Prostate gland (tissue), 2 donors: Measurements from ENCODE around the gene PTPRM.

Experiments used
- CTCF ChIP-seq, 4 experiments: fragments of 200-600 bp in 2 of 4; fragments of 450-650 bp in 2 of 4; sonication (generic) in 2 of 4; IDR thresholded peaks; 1 replicate in 3 of 4; 2 replicates in 1 of 4; pipeline ENCODE4 v1.5.1; 2016 to 2019; ENCODE audit warnings: antibody characterized with exemption in 4 of 4, mild to moderate bottlenecking in 2 of 4, moderate library complexity in 2 of 4
- POLR2A ChIP-seq: fragments of 450-650 bp; IDR thresholded peaks from one replicate; pipeline ENCODE4 v1.6.1; 2016; ENCODE audit warnings: antibody characterized with exemption, mild to moderate bottlenecking
- POLR2AphosphoS5 ChIP-seq: sonication (generic); formaldehyde crosslinking; IDR thresholded peaks from one replicate; pipeline ENCODE4 v1.6.1; 2017; ENCODE audit warnings: antibody characterized with exemption

GRCh38 chr18:7596147-7596546 is 29.0 kb downstream of the PTPRM start:
- no peak for TF ChIP-seq CTCF (IDR thresholded peaks at IDR 0.05)
- TF ChIP-seq POLR2A: no peak
- no peak for TF ChIP-seq POLR2AphosphoS5
